Parathyroid adenoma (tissue), 2 donors: Measurements from ENCODE around the gene ZMYND12.

ENCODE experiments used
- H2AFZ ChIP-seq: fragments of 300-600 bp; sonication (generic); one replicate; pipeline ENCODE4 v1.7.0; 2017; ENCODE audit warnings: antibody characterized with exemption, mild to moderate bottlenecking
- H3K27ac ChIP-seq: fragments of 300-600 bp; sonication (generic); one replicate; pipeline ENCODE4 v1.7.0; 2017
- H3K27me3 ChIP-seq: fragments of 300-600 bp; sonication (generic); one replicate; pipeline ENCODE4 v1.7.0; 2017; ENCODE audit warnings: low read length; ENCODE audit not compliant: control insufficient read depth, insufficient read depth
- H3K36me3 ChIP-seq: fragments of 300-600 bp; sonication (generic); one replicate; pipeline ENCODE4 v1.7.0; 2017; ENCODE audit warnings: low read length; ENCODE audit not compliant: control insufficient read depth, insufficient read depth
- H3K4me1 ChIP-seq: fragments of 300-600 bp; sonication (generic); one replicate; pipeline ENCODE4 v1.7.0; 2017; ENCODE audit warnings: control low read depth
- H3K4me2 ChIP-seq: fragments of 300-600 bp; sonication (generic); one replicate; pipeline ENCODE4 v1.7.0; 2017; ENCODE audit warnings: low read length
- H3K4me3 ChIP-seq: fragments of 300-600 bp; sonication (generic); one replicate; pipeline ENCODE4 v1.7.0; 2017; ENCODE audit warnings: low read depth, low read length
- H3K79me2 ChIP-seq: fragments of 300-600 bp; sonication (generic); one replicate; pipeline ENCODE4 v1.7.0; 2017; ENCODE audit warnings: control low read depth
- H3K9ac ChIP-seq: fragments of 300-600 bp; sonication (generic); one replicate; pipeline ENCODE4 v1.7.0; 2017; ENCODE audit warnings: mild to moderate bottlenecking
- H3K9me3 ChIP-seq: fragments of 300-600 bp; sonication (generic); one replicate; pipeline ENCODE4 v1.7.0; 2017; ENCODE audit warnings: low read length; ENCODE audit not compliant: control insufficient read depth
- CTCF ChIP-seq: fragments of 300-600 bp; sonication (generic); IDR thresholded peaks from one replicate; pipeline ENCODE4 v1.7.0; 2017; ENCODE audit warnings: antibody characterized with exemption, mild to moderate bottlenecking
- donor health status: primary hyperparathyroidism.

Gene ZMYND12

DNA sequence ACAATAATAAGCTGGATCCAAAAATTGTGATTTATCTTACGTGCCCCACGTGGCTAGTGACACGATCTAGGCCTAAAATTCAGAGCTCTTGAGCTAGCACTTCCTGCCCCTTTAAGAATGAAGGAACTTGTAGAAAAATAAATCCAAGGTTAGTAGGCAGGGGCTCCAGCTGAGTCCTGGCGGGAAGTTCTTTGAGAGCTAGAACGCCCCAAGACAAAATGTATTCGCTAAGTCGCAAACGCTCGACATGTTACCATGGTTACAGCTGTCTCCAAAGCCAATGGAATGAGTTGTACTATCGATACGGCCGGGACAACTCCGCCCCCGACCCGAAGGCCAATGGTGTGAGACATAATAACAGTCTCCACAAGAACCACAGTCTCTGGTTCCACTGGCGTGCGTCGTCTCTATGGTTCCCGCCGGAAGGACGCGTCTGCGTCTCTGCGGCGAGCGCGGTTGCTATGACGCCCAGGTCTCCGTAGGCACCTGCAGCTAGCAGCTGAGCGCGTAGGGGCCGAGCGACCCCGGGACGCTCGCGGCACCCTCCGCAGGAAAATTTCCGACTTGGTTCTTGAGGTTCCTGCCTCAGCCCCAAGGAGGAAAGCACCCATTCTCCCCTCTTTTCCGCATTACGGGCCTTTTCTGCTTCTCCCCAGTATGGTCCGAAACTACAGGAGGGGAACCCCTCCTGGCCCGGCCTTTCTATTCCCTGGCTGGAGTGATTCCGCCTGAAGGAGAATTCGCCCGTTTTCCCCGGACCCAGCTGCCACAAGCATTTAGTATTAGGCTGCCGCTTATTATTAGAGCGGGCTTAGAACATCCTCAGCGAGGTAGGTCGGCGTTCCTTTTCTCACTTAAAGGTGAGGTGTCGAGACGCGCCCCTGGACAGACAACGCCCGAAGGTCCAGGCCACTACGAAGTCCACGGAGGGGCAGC, 7.3 kb upstream of the ZMYND12 start, which contains the start of gene CCDC30:
Gene CCDC30, plus strand, starts transcription at position 459 of the 936 bp plus-strand sequence. CDS start 17,266 bp downstream, outside the sequence.
- H3K4me1 ChIP-seq = no peaks in the 10 kb centered on the region
- H3K27me3 ChIP-seq = no peaks in the 10 kb centered on the region
- H3K9me3 ChIP-seq = no peaks in the 10 kb centered on the region
- H3K9ac ChIP-seq = no peak within 1 kb of the TSS
- H2AFZ ChIP-seq = peak within 1 kb of the TSS; percentile 82
- no peak for TF ChIP-seq CTCF
- H3K4me2 ChIP-seq = peak within 1 kb of the TSS; percentile 92
- no peaks in the 10 kb centered on the region for H3K79me2 ChIP-seq
- H3K4me3 ChIP-seq = peak within 1 kb of the TSS; percentile 88
- H3K27ac ChIP-seq = peak within 1 kb of the TSS; percentile 61
- no peaks in the 10 kb centered on the region for H3K36me3 ChIP-seq

- TF ChIP-seq CTCF = no peak
- peaks cover 5% of the 10 kb centered on the region for H3K79me2 ChIP-seq
- H3K4me1 ChIP-seq = peaks cover 4% of the 10 kb centered on the region
- H3K9ac ChIP-seq = no peak overlapping the region
- H3K27me3 ChIP-seq = no peaks in the 10 kb centered on the region
- no peaks in the 10 kb centered on the region for H3K36me3 ChIP-seq
- no peak overlapping the region for H3K27ac ChIP-seq
- H2AFZ ChIP-seq = no peak overlapping the region
- no peak overlapping the region for H3K4me3 ChIP-seq
- H3K4me2 ChIP-seq = no peak overlapping the region
- H3K9me3 ChIP-seq = no peaks in the 10 kb centered on the region
Measured at GRCh38 chr1:42461196-42461595, 5.4 kb upstream of the ZMYND12 start.

- Histone ChIP-seq H3K4me1 (peaks cover 4% of the 10 kb centered on the region), H3K36me3 (no peaks in the 10 kb centered on the region), H3K9ac (peak overlapping the region; percentile 80), H3K79me2 (peaks cover 5% of the 10 kb centered on the region), H2AFZ (peak overlapping the region; percentile 95), H3K27me3 (no peaks in the 10 kb centered on the region), H3K4me2 (peak overlapping the region; percentile 91), H3K27ac (peak overlapping the region; percentile 99), H3K9me3 (no peaks in the 10 kb centered on the region), H3K4me3 (peak overlapping the region; percentile 95)
- TF ChIP-seq CTCF = no peak
Measured at GRCh38 chr1:42456754-42457089, 900 bp upstream of the ZMYND12 start.

DNA sequence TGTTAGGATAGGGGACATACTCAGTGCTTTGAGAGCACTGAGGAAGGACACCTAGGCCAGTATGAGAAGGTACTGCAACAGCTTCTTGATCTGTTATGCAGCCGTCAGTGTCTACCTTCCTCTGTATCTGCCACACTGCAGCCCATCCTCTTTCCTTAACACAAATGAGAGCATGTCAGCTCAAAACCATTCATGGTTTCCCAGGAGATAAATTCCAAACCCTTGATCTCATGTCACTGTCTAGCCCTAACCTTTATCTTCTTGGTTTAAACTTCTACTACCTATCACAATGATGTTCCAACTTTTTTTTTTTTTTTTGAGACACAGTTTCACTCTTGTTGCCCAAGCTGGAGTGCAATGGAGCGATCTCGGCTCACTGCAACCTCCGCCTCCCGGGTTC, 1.4 kb downstream of the ZMYND12 start:
- H3K27ac ChIP-seq = no peak overlapping the region
- no peak overlapping the region for H3K4me2 ChIP-seq
- no peaks in the 10 kb centered on the region for H3K9me3 ChIP-seq
- H3K79me2 ChIP-seq = peaks cover 5% of the 10 kb centered on the region
- TF ChIP-seq CTCF = no peak
- no peak overlapping the region for H3K4me3 ChIP-seq
- H2AFZ ChIP-seq = no peak overlapping the region
- H3K27me3 ChIP-seq = no peaks in the 10 kb centered on the region
- peaks cover 4% of the 10 kb centered on the region for H3K4me1 ChIP-seq
- H3K9ac ChIP-seq = no peak overlapping the region
- no peaks in the 10 kb centered on the region for H3K36me3 ChIP-seq
